Superior temporal gyrus (tissue), 1 donor: ENCODE data around the gene TET2.

Source experiments
- DNase-seq: peaks from one replicate; pipeline ENCODE4 v3.0.0-alpha.2; 2016; ENCODE audit errors: extremely low spot score

The TET2 gene

GRCh38 chr4:105234582-105234981 lies 87.9 kb downstream of the TET2 start:
- DNase-seq: no peak

- no peak for DNase-seq
These were observed 89.7 kb downstream of the TET2 start for GRCh38 chr4:105236202-105236915.

- DNase-seq: no peak
These were observed 90.2 kb downstream of the TET2 start for GRCh38 chr4:105236916-105237311.

- DNase-seq: no peak
These were observed 93.4 kb downstream of the TET2 start for GRCh38 chr4:105240037-105240436.

- DNase-seq: peak; percentile 83
These were observed 94.8 kb downstream of the TET2 start for GRCh38 chr4:105241451-105241850.

GRCh38 chr4:105243446-105243845 lies 96.8 kb downstream of the TET2 start:
- no peak for DNase-seq

GRCh38 chr4:105246712-105247111 lies 100.0 kb downstream of the TET2 start:
- DNase-seq: peak; percentile 66

- DNase-seq: no peak
These were observed 101.9 kb downstream of the TET2 start for GRCh38 chr4:105248613-105249012.

GRCh38 chr4:105257817-105258495 lies 111.3 kb downstream of the TET2 start:
- DNase-seq: no peak

GRCh38 chr4:105265689-105266088 lies 119.0 kb downstream of the TET2 start:
- no peak for DNase-seq

- DNase-seq: no peak
These were observed 120.6 kb downstream of the TET2 start for GRCh38 chr4:105267280-105267679.

GRCh38 chr4:105272002-105272401 lies 125.3 kb downstream of the TET2 start:
- peak; percentile 57 for DNase-seq

- no peak for DNase-seq
These were observed 126.6 kb downstream of the TET2 start for GRCh38 chr4:105273230-105273629.

GRCh38 chr4:105274090-105274489 lies 127.4 kb downstream of the TET2 start:
- no peak for DNase-seq

- DNase-seq: no peak
These were observed 127.8 kb downstream of the TET2 start for GRCh38 chr4:105274504-105274903.

- no peak for DNase-seq
These were observed 129.9 kb downstream of the TET2 start for GRCh38 chr4:105276361-105277104.

GRCh38 chr4:105277702-105278101 lies 131.0 kb downstream of the TET2 start:
- DNase-seq: no peak

- no peak for DNase-seq
These were observed 132.6 kb downstream of the TET2 start for GRCh38 chr4:105279314-105279713.

GRCh38 chr4:105280338-105281123 lies 133.9 kb downstream of the TET2 start:
- no peak for DNase-seq

- no peak for DNase-seq
These were observed 134.4 kb downstream of the TET2 start for GRCh38 chr4:105281124-105281415.

- DNase-seq: no peak
These were observed 135.8 kb downstream of the TET2 start for GRCh38 chr4:105282489-105282888.

GRCh38 chr4:105283501-105283900 lies 136.8 kb downstream of the TET2 start:
- DNase-seq: no peak
